Heart left ventricle (tissue), 16 donors: ENCODE measurements around the gene ORMDL3. TPM values are rescaled to one million over a fixed set of nuclear protein-coding genes. Genes with fewer than 3 reads are reported as not detected.

Source experiments
- ATAC-seq, 4 donors: fragments of 200-7000 bp; cut with Tn5 transposase; one replicate each; pipeline ENCODE4 v1.9.1; 2020 to 2022; ENCODE audit warnings: moderate library complexity in 4 of 4, mild to moderate bottlenecking in 3 of 4, moderate number of reproducible peaks in 1 of 4
- DNase-seq, 5 donors: peaks; one replicate each; pipeline ENCODE4 v3.0.0-alpha.2; 2020
- H3K27ac ChIP-seq, 12 donors: fragments of 200-600 bp; sonication (generic) in 4 of 12; one replicate each; pipeline versions ENCODE4 v1.5.0 to v1.8.0; 2016 to 2022; ENCODE audit warnings: mild to moderate bottlenecking in 2 of 12
- H3K27me3 ChIP-seq, 9 donors: fragments of 200-600 bp; sonication (generic) in 2 of 9; one replicate each; pipeline versions ENCODE4 v1.5.1 to v1.8.0; 2016 to 2022; ENCODE audit warnings: mild to moderate bottlenecking in 3 of 9
- H3K36me3 ChIP-seq, 9 donors: fragments of 200-600 bp; sonication (generic) in 2 of 9; one replicate each; pipeline versions ENCODE4 v1.5.0 to v1.8.0; 2018 to 2022; ENCODE audit warnings: mild to moderate bottlenecking in 2 of 9
- H3K4me1 ChIP-seq, 12 donors: fragments of 200-600 bp; sonication (generic) in 4 of 12; one replicate each; pipeline versions ENCODE4 v1.5.0 to v1.8.0; 2016 to 2022; ENCODE audit warnings: mild to moderate bottlenecking in 3 of 12
- H3K4me3 ChIP-seq, 12 donors: fragments of 200-600 bp; sonication (generic) in 4 of 12; one replicate each; pipeline versions ENCODE4 v1.5.0 to v1.8.0; 2017 to 2022; ENCODE audit warnings: mild to moderate bottlenecking in 9 of 12, moderate library complexity in 4 of 12
- H3K9me3 ChIP-seq, 12 donors: fragments of 200-600 bp; sonication (generic) in 4 of 12; one replicate each; pipeline versions ENCODE4 v1.5.0 to v1.8.0; 2016 to 2022; ENCODE audit warnings: mild to moderate bottlenecking in 1 of 12
- CTCF ChIP-seq, 12 donors: fragments of 200-600 bp; sonication (generic) in 4 of 12; IDR thresholded peaks; one replicate each; pipeline versions ENCODE4 v1.5.0 to v1.8.0; 2018 to 2022; ENCODE audit warnings: antibody characterized with exemption in 12 of 12, mild to moderate bottlenecking in 5 of 12
- POLR2A ChIP-seq, 2 donors: fragments of 450-650 bp; IDR thresholded peaks; one replicate each; pipeline ENCODE4 v1.6.1; 2017; ENCODE audit warnings: antibody characterized with exemption in 2 of 2, mild to moderate bottlenecking in 2 of 2, moderate library complexity in 2 of 2
- WGBS, 4 donors: extraction: QIAGEN DNeasy Blood & Tissue Kit in 2 of 4; methylation state at CpG; one replicate each; pipeline versions ENCODE4 v1.1.5 to v1.1.7; 2013 to 2018; 5-methylcytosine and 5-hydroxymethylcytosine counted together
- intact Hi-C, 10 donors: fragments of 100-400 bp; cut with DNase I; formaldehyde crosslinking; loops; one replicate each; pipeline versions ENCODE4 v1.11.1 to v1.14.2; 2022
- polyA plus RNA-seq, 2 donors: library from polyadenylated mRNA; stranded (reverse); fragments of 200-250 nt; gene quantifications; one replicate each; pipeline ENCODE4 v1.2.3, GENCODE V29; 2013
- total RNA-seq, 9 donors: library from RNA; depleted of rRNA in 2 of 9; stranded (reverse); fragments of >200 nt in 2 of 9; fragmentation: NEBNext Ultra II Directional in 3 of 9; extraction: Animal tissue kit (Norgen Biotek cat#: 25700) in 3 of 9; gene quantifications; one replicate each; pipeline versions ENCODE4 v1.1.0 to v1.2.4, GENCODE V29; 2016 to 2023
- donor health status: ischemic (EF 13 %, LVEDD 7.1; RV severe dilation, severe dysfunction).
- donor health status: healthy with polysubstance abuse.
- donor health status: DM: no; HTN: yes; CAD: no.
- donor health status: DM: no; HTN: no; CAD: no.
- donor health status: ischemic (EF 25% LVEDD 6.9; RV normal size, moderate dysfunction).
- donor health status: ischemic (EF 25% LVEDD 5.7; RV mildly dilated, moderate dysfunction).
- donor health status: healthy.
- donor health status: DM: yes; HTN: yes; CAD: no.
- donor health status: ischemic (EF 35%, LVEDD 5.7; RV mildly dilated, moderate dysfunction).
- donor health status: nonischemic (EF 11% LVEDD 7.7; RV severe dilation, severe dysfunction).
- donor health status: DM: yes; HTN: yes; CAD: no.
- donor health status: PGD.
- donor health status: ischemic (EF 29% LVEDD 5.4; RV normal size, mild dysfunction).
- donor health status: nonischemic (EF 23%, LVEDD 6.1; RV moderate dilation, normal function).

The ORMDL3 gene
- total and polyA plus RNA-seq, 11 donors: 40.0 to 111 (median 59.2) TPM

GRCh38 chr17:39963829-39964228 is 36.4 kb upstream of the ORMDL3 start:
- 78 to 82% (median 79%) methylated on average over 6 of the region's 6 CpGs for WGBS, 4 donors
- Histone ChIP-seq H3K27ac (no peak overlapping the region), H3K36me3 (no peaks in the 10 kb centered on the region), H3K4me1 (peaks cover 0 to 27% (median 1%) of the 10 kb centered on the region in 12 donors), H3K9me3 (no peaks in the 10 kb centered on the region), H3K4me3 (no peak overlapping the region), H3K27me3 (peaks cover 0 to 10% (median 0%) of the 10 kb centered on the region in 9 donors)
- intact Hi-C loops: no loop called here
- no peak for TF ChIP-seq POLR2A (IDR thresholded peaks at IDR 0.05)
- TF ChIP-seq CTCF (IDR thresholded peaks at IDR 0.05): no peak
- no peak for DNase-seq
- ATAC-seq: no peak

- Histone ChIP-seq H3K4me1 (peaks cover 0 to 20% (median 1%) of the 10 kb centered on the region in 12 donors), H3K4me3 (no peak within 1 kb of the TSS), H3K36me3 (no peaks in the 10 kb centered on the region), H3K27me3 (peaks cover 0 to 10% (median 0%) of the 10 kb centered on the region in 9 donors), H3K27ac (no peak within 1 kb of the TSS), H3K9me3 (no peaks in the 10 kb centered on the region)
- WGBS, 4 donors: 58 to 72% (median 62%) methylated on average over 4 to 6 of the region's 6 CpGs
- ATAC-seq (no peak), DNase-seq (no peak)
- TF ChIP-seq POLR2A (IDR thresholded peaks at IDR 0.05): no peak
- no peak for TF ChIP-seq CTCF (IDR thresholded peaks at IDR 0.05)
- intact Hi-C loops: no loop called here
Measured at GRCh38 chr17:39962642-39963220, 35.3 kb upstream of the ORMDL3 start, which contains the start of gene GSDMA. Gene GSDMA (plus strand): TSS chr17:39963004. CDS start chr17:39965688, 2,684 bp downstream.

- H3K27me3 ChIP-seq: peaks cover 0 to 10% (median 0%) of the 10 kb centered on the region in 9 donors
- ATAC-seq (no peak), DNase-seq (no peak)
- H3K9me3 ChIP-seq: no peaks in the 10 kb centered on the region
- no peak overlapping the region for H3K4me3 ChIP-seq
- H3K27ac ChIP-seq: no peak overlapping the region
- peaks cover 0 to 8% (median 1%) of the 10 kb centered on the region in 12 donors for H3K4me1 ChIP-seq
- TF ChIP-seq CTCF (IDR thresholded peaks at IDR 0.05) (no peak), POLR2A (IDR thresholded peaks at IDR 0.05) (no peak)
- intact Hi-C loops: loop anchor here in 2 of 10 donors (1.0 to 2.0 kb wide), 2 partner anchors 14 to 19 kb away; no protein-coding TSS in a partner anchor
- WGBS, 4 donors: 53 to 59% (median 56%) methylated on average over 8 of the region's 8 CpGs
- H3K36me3 ChIP-seq: no peaks in the 10 kb centered on the region
Measured at GRCh38 chr17:39960524-39961041, 33.2 kb upstream of the ORMDL3 start.

- 69 to 81% (median 77%) methylated on average over 4 of the region's 4 CpGs for WGBS, 4 donors
- ATAC-seq (no peak), DNase-seq (no peak)
- intact Hi-C loops: loop anchor here in 3 of 10 donors (5.0 to 10.0 kb wide), 3 partner anchors 33 to 411 kb away; partner anchors contain the start of gene PPP1R1B (in 1 of the 3)
- no peaks in the 10 kb centered on the region for H3K36me3 ChIP-seq
- H3K4me1 ChIP-seq: peaks cover 0 to 31% (median 13%) of the 10 kb centered on the region in 12 donors
- H3K27ac ChIP-seq: no peak overlapping the region
- no peaks in the 10 kb centered on the region for H3K27me3 ChIP-seq
- no peak for TF ChIP-seq POLR2A (IDR thresholded peaks at IDR 0.05)
- no peak for TF ChIP-seq CTCF (IDR thresholded peaks at IDR 0.05)
- no peaks in the 10 kb centered on the region for H3K9me3 ChIP-seq
- H3K4me3 ChIP-seq: no peak overlapping the region
Measured at GRCh38 chr17:39955726-39956225, 28.4 kb upstream of the ORMDL3 start.
